HT-29 (cell line): ENCODE data around the gene CD180. TPM values are rescaled to one million over a fixed set of nuclear protein-coding genes. Genes with fewer than 3 reads are reported as not detected.

Experiments used
- DNase-seq: peaks from one replicate; pipeline ENCODE4 v3.0.0-alpha.2; 2015; ENCODE audit warnings: low spot score
- total RNA-seq: library from RNA; depleted of rRNA; stranded (reverse); fragments of >200 nt; shearing (Covaris generic); gene quantifications from 2 replicates; pipeline ENCODE4 v1.2.3, GENCODE V29; 2014

Gene CD180
- total RNA-seq, 1 experiment from 2014 or later, result not detected

- no peak for DNase-seq
Measured at GRCh38 chr5:67133217-67133616, 63.4 kb downstream of the CD180 start.

- no peak for DNase-seq
Measured at GRCh38 chr5:67129768-67130167, 66.8 kb downstream of the CD180 start.
